Smooth muscle cell (in vitro differentiated cells): ENCODE measurements around the gene PSMD12. TPM values are rescaled to one million over a fixed set of nuclear protein-coding genes. Genes with fewer than 3 reads are reported as not detected.

ENCODE experiments used
- DNase-seq: peaks from one replicate; lab custom pipeline; 2025; ENCODE audit not compliant: unreplicated experiment; lab: John Stamatoyannopoulos, UW
- H2AFZ ChIP-seq: fragments of 200-600 bp; sonication (generic); 2 replicates; pipeline ENCODE4 v1.6.0; 2016; ENCODE audit warnings: antibody characterized with exemption, low read depth, mild to moderate bottlenecking
- H3F3A ChIP-seq: fragments of 200-600 bp; sonication (generic); 2 replicates; pipeline ENCODE4 v1.6.0; 2017; ENCODE audit warnings: antibody characterized with exemption, low read depth
- H3K27ac ChIP-seq: fragments of 200-600 bp; sonication (generic); 2 replicates; pipeline ENCODE4 v1.5.1; 2016; ENCODE audit warnings: low read depth, mild to moderate bottlenecking
- H3K27me3 ChIP-seq: fragments of 200-600 bp; sonication (generic); 2 replicates; pipeline ENCODE4 v1.6.1; 2016; ENCODE audit warnings: low read depth, mild to moderate bottlenecking
- H3K36me3 ChIP-seq: fragments of 200-600 bp; sonication (generic); 2 replicates; pipeline ENCODE4 v1.5.1; 2016; ENCODE audit warnings: low read depth
- H3K4me1 ChIP-seq: fragments of 200-600 bp; sonication (generic); 2 replicates; pipeline ENCODE4 v1.5.1; 2016; ENCODE audit warnings: low read depth
- H3K4me2 ChIP-seq: fragments of 200-600 bp; sonication (generic); 2 replicates; pipeline ENCODE4 v1.6.0; 2016; ENCODE audit warnings: mild to moderate bottlenecking
- H3K4me3 ChIP-seq: fragments of 200-600 bp; sonication (generic); 2 replicates; pipeline ENCODE4 v1.5.1; 2016; ENCODE audit warnings: mild to moderate bottlenecking
- H3K79me2 ChIP-seq: fragments of 200-600 bp; sonication (generic); 2 replicates; pipeline ENCODE4 v1.6.0; 2016; ENCODE audit warnings: low read depth, mild to moderate bottlenecking
- H3K9ac ChIP-seq: fragments of 200-600 bp; sonication (generic); 2 replicates; pipeline ENCODE4 v1.6.0; 2016; ENCODE audit warnings: low read depth
- H3K9me3 ChIP-seq: fragments of 200-600 bp; sonication (generic); replicated peaks from 2 replicates; pipeline ENCODE4 v1.5.1; 2016; ENCODE audit warnings: low read depth
- H4K20me1 ChIP-seq: fragments of 200-600 bp; sonication (generic); 2 replicates; pipeline ENCODE4 v1.6.0; 2016; ENCODE audit warnings: low read depth
- CTCF ChIP-seq: fragments of 200-600 bp; sonication (generic); IDR thresholded peaks from 2 replicates; pipeline ENCODE4 v1.5.1; 2017; ENCODE audit warnings: borderline replicate concordance, mild to moderate bottlenecking, antibody characterized with exemption; ENCODE audit not compliant: insufficient read depth, poor library complexity, severe bottlenecking
- WGBS: methylation state at CpG from one replicate; pipeline ENCODE4 v1.1.7; 2016; ENCODE audit warnings: low lambda C conversion rate; 5-methylcytosine and 5-hydroxymethylcytosine counted together
- polyA plus RNA-seq: library from polyadenylated mRNA; unstranded; fragments of >200 nt; fragmentation: Nextera tagmentation; extraction: Ambion mirVana; gene quantifications from 2 replicates; pipeline ENCODE4 v1.2.1, GENCODE V29; 2016
- total RNA-seq: library from RNA; depleted of rRNA; stranded (reverse); fragments of >200 nt; gene quantifications from 2 replicates; pipeline ENCODE4 v1.2.3, GENCODE V29; 2014

PSMD12 gene
- total and polyA plus RNA-seq, 2 experiments from 2014 or later = 34.7 to 51.7 TPM

DNA sequence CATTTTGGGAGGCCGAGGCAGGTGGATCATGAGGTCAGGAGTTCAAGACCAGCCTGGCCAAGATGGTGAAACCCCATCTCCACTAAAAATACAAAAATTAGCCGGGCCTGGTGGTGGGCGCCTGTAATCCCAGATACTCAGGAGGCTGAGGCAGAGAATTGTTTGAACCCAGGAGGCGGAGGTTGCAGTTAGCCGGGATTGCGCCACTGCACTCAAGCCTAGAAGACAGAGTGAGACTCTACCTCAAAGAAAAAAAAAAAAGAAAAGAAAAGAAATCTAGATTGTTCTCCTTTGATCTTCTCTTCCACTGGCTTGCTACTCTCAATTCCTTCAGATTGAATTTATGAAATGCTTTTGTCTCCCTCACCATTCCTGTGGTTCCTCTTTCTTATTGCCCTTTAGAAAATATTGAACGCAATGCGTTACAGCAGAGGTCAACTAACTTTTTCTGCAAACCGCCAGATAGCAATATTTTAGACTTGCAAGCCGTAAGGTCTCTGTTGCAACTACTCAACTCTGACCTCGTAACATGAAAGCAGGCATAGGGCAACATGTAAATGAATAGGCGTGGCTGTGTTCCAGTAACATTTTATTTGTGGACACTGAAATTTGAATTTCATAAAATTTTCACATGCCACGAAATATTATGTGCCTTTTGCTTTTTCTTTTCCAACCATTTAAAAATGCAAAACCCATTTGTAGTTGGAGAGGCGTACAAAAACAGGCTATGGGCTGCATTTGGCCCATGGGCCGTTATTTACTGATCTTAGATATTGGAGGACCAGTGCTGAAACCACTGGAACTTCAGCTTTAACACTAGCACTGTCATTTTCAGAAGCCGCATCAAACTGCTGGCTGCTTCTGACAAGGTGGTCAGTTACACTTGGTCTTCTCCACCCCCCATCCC is 35.5 kb upstream of the PSMD12 start:
- Histone ChIP-seq H3K4me3 (no peak overlapping the region), H3K79me2 (peaks cover 40% of the 10 kb centered on the region), H2AFZ (no peak overlapping the region), H3K4me1 (no peaks in the 10 kb centered on the region), H3K9ac (no peak overlapping the region), H4K20me1 (peaks cover 4% of the 10 kb centered on the region), H3K27ac (no peak overlapping the region), H3K9me3 (no peaks in the 10 kb centered on the region), H3K4me2 (no peak overlapping the region), H3K27me3 (no peaks in the 10 kb centered on the region), H3F3A (no peaks in the 10 kb centered on the region), H3K36me3 (no peaks in the 10 kb centered on the region)
- no peak for DNase-seq
- 96% methylated on average over 16 of the region's 16 CpGs for WGBS
- TF ChIP-seq CTCF = no peak

GRCh38 chr17:67401106-67401505 is 34.7 kb upstream of the PSMD12 start:
- Histone ChIP-seq H3F3A (no peaks in the 10 kb centered on the region), H3K27ac (no peak overlapping the region), H4K20me1 (peaks cover 4% of the 10 kb centered on the region), H3K27me3 (no peaks in the 10 kb centered on the region), H3K79me2 (peaks cover 46% of the 10 kb centered on the region), H3K9ac (no peak overlapping the region), H3K4me3 (no peak overlapping the region), H3K4me2 (no peak overlapping the region), H3K36me3 (no peaks in the 10 kb centered on the region), H2AFZ (no peak overlapping the region), H3K9me3 (no peaks in the 10 kb centered on the region), H3K4me1 (no peaks in the 10 kb centered on the region)
- WGBS = 89% methylated on average over 9 of the region's 9 CpGs
- no peak for TF ChIP-seq CTCF
- DNase-seq = no peak

- WGBS = 77% methylated on average over 6 of the region's 6 CpGs
- H3K4me2 ChIP-seq = no peak overlapping the region
- H4K20me1 ChIP-seq = peaks cover 7% of the 10 kb centered on the region
- no peaks in the 10 kb centered on the region for H3K4me1 ChIP-seq
- H2AFZ ChIP-seq = no peak overlapping the region
- TF ChIP-seq CTCF = no peak
- H3K9me3 ChIP-seq = no peaks in the 10 kb centered on the region
- no peaks in the 10 kb centered on the region for H3F3A ChIP-seq
- H3K36me3 ChIP-seq = no peaks in the 10 kb centered on the region
- H3K27me3 ChIP-seq = no peaks in the 10 kb centered on the region
- no peak overlapping the region for H3K27ac ChIP-seq
- H3K4me3 ChIP-seq = no peak overlapping the region
- DNase-seq = no peak
- peaks cover 40% of the 10 kb centered on the region for H3K79me2 ChIP-seq
- H3K9ac ChIP-seq = no peak overlapping the region
Observed at GRCh38 chr17:67400193-67400592, 33.8 kb upstream of the PSMD12 start.

GRCh38 chr17:67399676-67400075 is 33.3 kb upstream of the PSMD12 start:
- no peak for TF ChIP-seq CTCF
- H3K27me3 ChIP-seq = no peaks in the 10 kb centered on the region
- H3K4me2 ChIP-seq = no peak overlapping the region
- no peaks in the 10 kb centered on the region for H3F3A ChIP-seq
- peaks cover 39% of the 10 kb centered on the region for H3K79me2 ChIP-seq
- no peak overlapping the region for H2AFZ ChIP-seq
- H3K4me1 ChIP-seq = no peaks in the 10 kb centered on the region
- no peak overlapping the region for H3K9ac ChIP-seq
- 94% methylated on average over 3 of the region's 3 CpGs for WGBS
- H3K27ac ChIP-seq = no peak overlapping the region
- no peaks in the 10 kb centered on the region for H3K9me3 ChIP-seq
- DNase-seq = no peak
- no peaks in the 10 kb centered on the region for H3K36me3 ChIP-seq
- peaks cover 7% of the 10 kb centered on the region for H4K20me1 ChIP-seq
- no peak overlapping the region for H3K4me3 ChIP-seq
